Placental pericyte (primary cell): ENCODE measurements around the gene MYO1B. TPM values are rescaled to one million over a fixed set of nuclear protein-coding genes. Genes with fewer than 3 reads are reported as not detected.

Source experiments
- small RNA-seq: library from RNA; depleted of rRNA; stranded (forward); fragments of <200 nt; gene quantifications from one replicate; pipeline ENCODE3, GENCODE V24; 2012; ENCODE audit warnings: low replicate concordance
- total RNA-seq: library from RNA; depleted of rRNA; stranded (reverse); fragments of >200 nt; gene quantifications from 2 replicates; pipeline ENCODE4 v1.2.3, GENCODE V29; 2012

The MYO1B gene
- total RNA-seq = 102 and 143 TPM in 2 replicates

DNA sequence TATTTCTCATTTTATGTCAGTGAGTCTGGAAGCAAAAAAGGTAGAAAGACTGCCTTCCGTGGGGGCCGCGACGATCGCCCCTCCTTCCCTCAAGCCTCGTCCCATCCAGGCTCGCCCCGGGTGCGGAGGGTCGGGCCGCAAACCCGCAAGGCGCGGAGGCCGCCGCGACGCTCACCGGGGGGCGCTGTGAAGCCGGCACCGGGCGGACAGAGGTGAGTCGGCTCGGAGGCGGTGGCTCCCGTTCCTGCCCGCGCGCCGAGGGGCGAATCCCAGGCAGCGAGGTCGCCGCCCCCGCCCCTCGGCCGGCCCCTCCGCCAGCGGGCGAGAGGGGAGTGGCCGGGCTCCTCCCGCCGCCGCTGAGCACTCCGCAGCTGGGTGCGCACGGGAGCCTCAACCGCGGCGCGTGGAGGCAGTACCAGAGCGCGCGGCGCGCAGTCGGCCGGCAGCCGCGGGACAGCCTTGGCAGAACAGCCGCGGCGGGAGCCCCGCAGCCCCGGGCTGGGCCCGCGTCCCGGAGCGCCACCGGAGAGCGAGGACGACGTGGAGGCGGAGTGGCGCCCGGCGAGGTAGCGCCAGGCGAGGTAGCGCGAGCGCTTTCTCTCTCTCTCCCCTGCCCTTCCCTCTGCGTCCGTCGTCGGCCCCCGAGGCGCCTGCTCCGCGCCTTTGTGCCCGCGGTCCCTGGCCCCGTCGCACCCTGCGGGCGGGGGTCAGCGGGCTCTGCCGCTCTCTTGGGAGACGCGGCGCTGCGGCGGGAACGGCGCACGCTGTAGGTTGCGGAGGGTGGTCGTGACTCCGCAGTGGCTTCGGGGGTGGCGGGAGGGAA is at the start of gene MYO1B:
TSS of gene MYO1B (plus strand) at position 359 of the 823 bp plus-strand sequence. CDS start 31,492 bp downstream, outside the sequence.

Small RNA genes within 50 kb of the gene (small RNA-seq; reads per million reads assigned to genes)
- not detected for gene RNU6-1045P

Other genes starting within 250 kb of the MYO1B start
- gene STAT1, start 231.2 kb upstream of the MYO1B start, total RNA-seq = 94.9 and 156 TPM in 2 replicates
- gene STAT4, start 94.4 kb upstream of the MYO1B start, total RNA-seq = 1.1 and 2.1 TPM in 2 replicates